ENCODE data around the gene UBE2G2.

Gene UBE2G2

GRCh38 chr21:44741921-44742320, 59.7 kb downstream of the UBE2G2 start:
- H3K4me3 ChIP-seq (replicated peaks; ENCODE audit: insufficient read depth, low read length), result no peak overlapping the region
- no peak for DNase-seq (ENCODE audit: low read depth in 1 of 2, low spot score in 1 of 2)
- TF ChIP-seq POLR2AphosphoS5 (IDR thresholded peaks at IDR 0.05; ENCODE audit: low read depth), result no peak
- TF ChIP-seq, protein P1, sequence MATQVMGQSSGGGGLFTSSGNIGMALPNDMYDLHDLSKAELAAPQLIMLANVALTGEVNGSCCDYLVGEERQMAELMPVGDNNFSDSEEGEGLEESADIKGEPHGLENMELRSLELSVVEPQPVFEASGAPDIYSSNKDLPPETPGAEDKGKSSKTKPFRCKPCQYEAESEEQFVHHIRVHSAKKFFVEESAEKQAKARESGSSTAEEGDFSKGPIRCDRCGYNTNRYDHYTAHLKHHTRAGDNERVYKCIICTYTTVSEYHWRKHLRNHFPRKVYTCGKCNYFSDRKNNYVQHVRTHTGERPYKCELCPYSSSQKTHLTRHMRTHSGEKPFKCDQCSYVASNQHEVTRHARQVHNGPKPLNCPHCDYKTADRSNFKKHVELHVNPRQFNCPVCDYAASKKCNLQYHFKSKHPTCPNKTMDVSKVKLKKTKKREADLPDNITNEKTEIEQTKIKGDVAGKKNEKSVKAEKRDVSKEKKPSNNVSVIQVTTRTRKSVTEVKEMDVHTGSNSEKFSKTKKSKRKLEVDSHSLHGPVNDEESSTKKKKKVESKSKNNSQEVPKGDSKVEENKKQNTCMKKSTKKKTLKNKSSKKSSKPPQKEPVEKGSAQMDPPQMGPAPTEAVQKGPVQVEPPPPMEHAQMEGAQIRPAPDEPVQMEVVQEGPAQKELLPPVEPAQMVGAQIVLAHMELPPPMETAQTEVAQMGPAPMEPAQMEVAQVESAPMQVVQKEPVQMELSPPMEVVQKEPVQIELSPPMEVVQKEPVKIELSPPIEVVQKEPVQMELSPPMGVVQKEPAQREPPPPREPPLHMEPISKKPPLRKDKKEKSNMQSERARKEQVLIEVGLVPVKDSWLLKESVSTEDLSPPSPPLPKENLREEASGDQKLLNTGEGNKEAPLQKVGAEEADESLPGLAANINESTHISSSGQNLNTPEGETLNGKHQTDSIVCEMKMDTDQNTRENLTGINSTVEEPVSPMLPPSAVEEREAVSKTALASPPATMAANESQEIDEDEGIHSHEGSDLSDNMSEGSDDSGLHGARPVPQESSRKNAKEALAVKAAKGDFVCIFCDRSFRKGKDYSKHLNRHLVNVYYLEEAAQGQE (IDR thresholded peaks at IDR 0.05; ENCODE audit: insufficient replicate concordance, low read depth), result no peak
- TF ChIP-seq SPI1 (IDR thresholded peaks at IDR 0.05; ENCODE audit: borderline replicate concordance, low read depth), result no peak
- TF ChIP-seq, protein P2, sequence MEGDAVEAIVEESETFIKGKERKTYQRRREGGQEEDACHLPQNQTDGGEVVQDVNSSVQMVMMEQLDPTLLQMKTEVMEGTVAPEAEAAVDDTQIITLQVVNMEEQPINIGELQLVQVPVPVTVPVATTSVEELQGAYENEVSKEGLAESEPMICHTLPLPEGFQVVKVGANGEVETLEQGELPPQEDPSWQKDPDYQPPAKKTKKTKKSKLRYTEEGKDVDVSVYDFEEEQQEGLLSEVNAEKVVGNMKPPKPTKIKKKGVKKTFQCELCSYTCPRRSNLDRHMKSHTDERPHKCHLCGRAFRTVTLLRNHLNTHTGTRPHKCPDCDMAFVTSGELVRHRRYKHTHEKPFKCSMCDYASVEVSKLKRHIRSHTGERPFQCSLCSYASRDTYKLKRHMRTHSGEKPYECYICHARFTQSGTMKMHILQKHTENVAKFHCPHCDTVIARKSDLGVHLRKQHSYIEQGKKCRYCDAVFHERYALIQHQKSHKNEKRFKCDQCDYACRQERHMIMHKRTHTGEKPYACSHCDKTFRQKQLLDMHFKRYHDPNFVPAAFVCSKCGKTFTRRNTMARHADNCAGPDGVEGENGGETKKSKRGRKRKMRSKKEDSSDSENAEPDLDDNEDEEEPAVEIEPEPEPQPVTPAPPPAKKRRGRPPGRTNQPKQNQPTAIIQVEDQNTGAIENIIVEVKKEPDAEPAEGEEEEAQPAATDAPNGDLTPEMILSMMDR (IDR thresholded peaks at IDR 0.05; ENCODE audit: insufficient read depth, low read length), result no peak
- no peak for TF ChIP-seq GABPA (IDR thresholded peaks at IDR 0.05; ENCODE audit: low read depth)
- H3K27ac ChIP-seq (replicated peaks), result no peak overlapping the region
- H3K27me3 ChIP-seq (ENCODE audit: insufficient read depth, poor library complexity, severe bottlenecking), result no peaks in the 10 kb centered on the region

DNA sequence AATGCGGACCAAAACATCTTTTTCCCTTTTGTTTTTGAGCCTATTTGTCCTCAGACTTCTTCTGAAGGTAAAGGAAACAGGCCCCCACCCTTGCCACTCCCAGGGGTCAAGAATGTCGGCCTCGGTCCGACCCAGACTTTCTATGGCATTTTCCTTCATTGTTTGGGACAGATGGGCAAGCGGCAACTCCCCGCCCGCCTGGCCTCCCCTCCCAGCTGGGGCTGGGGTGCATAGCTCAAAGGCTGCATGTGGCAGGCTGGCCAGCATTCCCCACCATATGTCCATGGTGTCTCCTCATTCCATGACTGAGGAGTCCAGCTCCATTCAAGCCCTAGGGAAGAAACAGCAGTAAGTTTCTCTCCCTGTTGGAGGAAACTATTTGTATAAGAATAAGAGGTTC, 60.9 kb downstream of the UBE2G2 start:
- no peak overlapping the region for H3K27ac ChIP-seq (replicated peaks)
- no peak overlapping the region for H3K4me3 ChIP-seq (replicated peaks; ENCODE audit: insufficient read depth, low read length)
- no peak for DNase-seq (ENCODE audit: low read depth in 1 of 2, low spot score in 1 of 2)
- TF ChIP-seq GABPA (IDR thresholded peaks at IDR 0.05; ENCODE audit: low read depth), result no peak
- H3K27me3 ChIP-seq (ENCODE audit: insufficient read depth, poor library complexity, severe bottlenecking), result no peaks in the 10 kb centered on the region

DNA sequence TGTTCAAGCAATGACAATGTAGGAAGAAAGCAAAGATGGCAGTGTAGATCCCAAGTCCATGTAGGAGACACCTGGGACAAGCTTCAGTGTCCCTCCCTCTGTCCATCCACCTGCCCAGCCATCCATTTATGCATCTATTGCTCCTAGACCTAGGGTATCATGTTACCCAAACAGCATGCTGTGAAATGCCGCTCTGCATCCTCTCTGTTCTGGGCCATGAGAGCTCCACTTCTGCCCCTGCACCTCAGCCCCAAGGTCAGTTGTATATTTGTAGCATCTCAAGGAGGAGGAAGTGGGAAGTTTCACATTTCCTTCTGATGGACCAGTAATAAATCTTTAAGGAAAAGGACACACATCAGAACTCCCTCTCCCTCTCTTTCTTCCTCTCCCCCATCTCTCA, 62.3 kb downstream of the UBE2G2 start:
- no peak overlapping the region for H3K4me3 ChIP-seq (replicated peaks; ENCODE audit: insufficient read depth, low read length)
- no peak overlapping the region for H3K27ac ChIP-seq (replicated peaks)
- DNase-seq (ENCODE audit: low read depth in 1 of 2, low spot score in 1 of 2), result no peak
- no peaks in the 10 kb centered on the region for H3K27me3 ChIP-seq (ENCODE audit: insufficient read depth, poor library complexity, severe bottlenecking)
- TF ChIP-seq SPI1 (IDR thresholded peaks at IDR 0.05; ENCODE audit: borderline replicate concordance, low read depth) (no peak), GABPA (IDR thresholded peaks at IDR 0.05; ENCODE audit: low read depth) (no peak), POLR2AphosphoS5 (IDR thresholded peaks at IDR 0.05; ENCODE audit: low read depth) (no peak)
- TF ChIP-seq, protein P2 (IDR thresholded peaks at IDR 0.05; ENCODE audit: insufficient read depth, low read length), result no peak
- TF ChIP-seq, protein P1 (IDR thresholded peaks at IDR 0.05; ENCODE audit: insufficient replicate concordance, low read depth), result no peak

- TF ChIP-seq POLR2AphosphoS5 (IDR thresholded peaks at IDR 0.05; ENCODE audit: low read depth) (no peak), GABPA (IDR thresholded peaks at IDR 0.05; ENCODE audit: low read depth) (no peak), SPI1 (IDR thresholded peaks at IDR 0.05; ENCODE audit: borderline replicate concordance, low read depth) (no peak)
- TF ChIP-seq, protein P2 (IDR thresholded peaks at IDR 0.05; ENCODE audit: insufficient read depth, low read length), result no peak
- TF ChIP-seq, protein P1 (IDR thresholded peaks at IDR 0.05; ENCODE audit: insufficient replicate concordance, low read depth), result no peak
- DNase-seq (ENCODE audit: low read depth in 1 of 2, low spot score in 1 of 2), result no peak
- H3K27ac ChIP-seq (replicated peaks), result no peak overlapping the region
- no peaks in the 10 kb centered on the region for H3K27me3 ChIP-seq (ENCODE audit: insufficient read depth, poor library complexity, severe bottlenecking)
- no peak overlapping the region for H3K4me3 ChIP-seq (replicated peaks; ENCODE audit: insufficient read depth, low read length)
These were observed 63.0 kb downstream of the UBE2G2 start for GRCh38 chr21:44738621-44739020.
